ENCODE results near the gene MAB21L4.

DNA sequence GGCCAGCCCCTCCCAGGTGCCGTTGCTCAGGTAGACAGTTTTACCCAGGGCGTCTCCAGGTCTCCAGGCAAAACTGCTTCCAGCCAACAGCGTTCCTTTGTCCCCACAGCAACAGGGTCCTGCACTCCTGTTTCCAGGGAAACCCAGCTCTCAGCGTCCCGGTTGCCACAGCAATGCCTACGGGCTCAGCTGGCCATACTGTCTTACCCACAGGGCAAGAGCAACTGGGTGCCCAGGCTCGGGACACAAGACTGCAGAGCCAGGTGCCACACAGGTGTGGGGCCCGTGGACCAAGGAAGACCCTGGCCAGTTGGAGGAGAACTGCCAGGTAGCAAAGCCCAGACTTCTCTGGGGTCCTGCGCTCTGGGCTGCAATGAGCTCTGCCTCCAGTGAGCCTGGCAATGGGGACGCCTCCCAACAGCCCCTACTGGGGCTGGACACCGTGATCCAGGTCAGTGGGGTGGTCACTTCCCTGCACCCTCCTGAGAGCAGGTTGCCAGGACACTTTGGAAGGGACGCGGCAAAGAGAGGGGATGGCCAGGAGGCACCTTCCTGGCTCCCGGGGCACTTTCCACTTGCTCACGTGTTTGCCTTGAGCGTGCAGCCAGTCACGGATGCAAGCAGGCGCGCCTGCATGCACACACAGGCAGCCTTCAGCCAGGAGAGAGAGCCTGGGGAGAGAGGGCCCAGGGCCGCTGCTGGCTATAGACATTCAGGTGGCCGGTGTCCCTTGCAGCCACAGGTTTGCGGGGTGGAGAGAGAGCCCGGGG is 10.4 kb upstream of the MAB21L4 start, which contains the start of gene CROCC2:
- TF ChIP-seq CTCF (conservative IDR thresholded peaks at IDR 0.05; ENCODE audit: low read depth in 2 of 2): no peak
- TF ChIP-seq JUNB (IDR thresholded peaks at IDR 0.05; ENCODE audit: unreplicated experiment): no peak
- no peak for TF ChIP-seq POLR2AphosphoS5 (IDR thresholded peaks at IDR 0.05; ENCODE audit: low read depth)
- no peak for TF ChIP-seq EZH2phosphoT487 (IDR thresholded peaks at IDR 0.05; ENCODE audit: unreplicated experiment)
- TF ChIP-seq EZH2 (IDR thresholded peaks at IDR 0.05; ENCODE audit: low read depth, unreplicated experiment): no peak
- TF ChIP-seq ZNF114 (CRISPR knock-in tag; IDR thresholded peaks at IDR 0.05): no peak
- no peak for TF ChIP-seq CREB1 (CRISPR knock-in tag; IDR thresholded peaks at IDR 0.05; ENCODE audit: low read depth)
- no peak for TF ChIP-seq ZNF331 (CRISPR knock-in tag; IDR thresholded peaks at IDR 0.05; ENCODE audit: low read depth)
- no peak for TF ChIP-seq ETS1 (IDR thresholded peaks at IDR 0.05)
- no peak for TF ChIP-seq REST (IDR thresholded peaks at IDR 0.05; ENCODE audit: unreplicated experiment)
- TF ChIP-seq, protein P1, sequence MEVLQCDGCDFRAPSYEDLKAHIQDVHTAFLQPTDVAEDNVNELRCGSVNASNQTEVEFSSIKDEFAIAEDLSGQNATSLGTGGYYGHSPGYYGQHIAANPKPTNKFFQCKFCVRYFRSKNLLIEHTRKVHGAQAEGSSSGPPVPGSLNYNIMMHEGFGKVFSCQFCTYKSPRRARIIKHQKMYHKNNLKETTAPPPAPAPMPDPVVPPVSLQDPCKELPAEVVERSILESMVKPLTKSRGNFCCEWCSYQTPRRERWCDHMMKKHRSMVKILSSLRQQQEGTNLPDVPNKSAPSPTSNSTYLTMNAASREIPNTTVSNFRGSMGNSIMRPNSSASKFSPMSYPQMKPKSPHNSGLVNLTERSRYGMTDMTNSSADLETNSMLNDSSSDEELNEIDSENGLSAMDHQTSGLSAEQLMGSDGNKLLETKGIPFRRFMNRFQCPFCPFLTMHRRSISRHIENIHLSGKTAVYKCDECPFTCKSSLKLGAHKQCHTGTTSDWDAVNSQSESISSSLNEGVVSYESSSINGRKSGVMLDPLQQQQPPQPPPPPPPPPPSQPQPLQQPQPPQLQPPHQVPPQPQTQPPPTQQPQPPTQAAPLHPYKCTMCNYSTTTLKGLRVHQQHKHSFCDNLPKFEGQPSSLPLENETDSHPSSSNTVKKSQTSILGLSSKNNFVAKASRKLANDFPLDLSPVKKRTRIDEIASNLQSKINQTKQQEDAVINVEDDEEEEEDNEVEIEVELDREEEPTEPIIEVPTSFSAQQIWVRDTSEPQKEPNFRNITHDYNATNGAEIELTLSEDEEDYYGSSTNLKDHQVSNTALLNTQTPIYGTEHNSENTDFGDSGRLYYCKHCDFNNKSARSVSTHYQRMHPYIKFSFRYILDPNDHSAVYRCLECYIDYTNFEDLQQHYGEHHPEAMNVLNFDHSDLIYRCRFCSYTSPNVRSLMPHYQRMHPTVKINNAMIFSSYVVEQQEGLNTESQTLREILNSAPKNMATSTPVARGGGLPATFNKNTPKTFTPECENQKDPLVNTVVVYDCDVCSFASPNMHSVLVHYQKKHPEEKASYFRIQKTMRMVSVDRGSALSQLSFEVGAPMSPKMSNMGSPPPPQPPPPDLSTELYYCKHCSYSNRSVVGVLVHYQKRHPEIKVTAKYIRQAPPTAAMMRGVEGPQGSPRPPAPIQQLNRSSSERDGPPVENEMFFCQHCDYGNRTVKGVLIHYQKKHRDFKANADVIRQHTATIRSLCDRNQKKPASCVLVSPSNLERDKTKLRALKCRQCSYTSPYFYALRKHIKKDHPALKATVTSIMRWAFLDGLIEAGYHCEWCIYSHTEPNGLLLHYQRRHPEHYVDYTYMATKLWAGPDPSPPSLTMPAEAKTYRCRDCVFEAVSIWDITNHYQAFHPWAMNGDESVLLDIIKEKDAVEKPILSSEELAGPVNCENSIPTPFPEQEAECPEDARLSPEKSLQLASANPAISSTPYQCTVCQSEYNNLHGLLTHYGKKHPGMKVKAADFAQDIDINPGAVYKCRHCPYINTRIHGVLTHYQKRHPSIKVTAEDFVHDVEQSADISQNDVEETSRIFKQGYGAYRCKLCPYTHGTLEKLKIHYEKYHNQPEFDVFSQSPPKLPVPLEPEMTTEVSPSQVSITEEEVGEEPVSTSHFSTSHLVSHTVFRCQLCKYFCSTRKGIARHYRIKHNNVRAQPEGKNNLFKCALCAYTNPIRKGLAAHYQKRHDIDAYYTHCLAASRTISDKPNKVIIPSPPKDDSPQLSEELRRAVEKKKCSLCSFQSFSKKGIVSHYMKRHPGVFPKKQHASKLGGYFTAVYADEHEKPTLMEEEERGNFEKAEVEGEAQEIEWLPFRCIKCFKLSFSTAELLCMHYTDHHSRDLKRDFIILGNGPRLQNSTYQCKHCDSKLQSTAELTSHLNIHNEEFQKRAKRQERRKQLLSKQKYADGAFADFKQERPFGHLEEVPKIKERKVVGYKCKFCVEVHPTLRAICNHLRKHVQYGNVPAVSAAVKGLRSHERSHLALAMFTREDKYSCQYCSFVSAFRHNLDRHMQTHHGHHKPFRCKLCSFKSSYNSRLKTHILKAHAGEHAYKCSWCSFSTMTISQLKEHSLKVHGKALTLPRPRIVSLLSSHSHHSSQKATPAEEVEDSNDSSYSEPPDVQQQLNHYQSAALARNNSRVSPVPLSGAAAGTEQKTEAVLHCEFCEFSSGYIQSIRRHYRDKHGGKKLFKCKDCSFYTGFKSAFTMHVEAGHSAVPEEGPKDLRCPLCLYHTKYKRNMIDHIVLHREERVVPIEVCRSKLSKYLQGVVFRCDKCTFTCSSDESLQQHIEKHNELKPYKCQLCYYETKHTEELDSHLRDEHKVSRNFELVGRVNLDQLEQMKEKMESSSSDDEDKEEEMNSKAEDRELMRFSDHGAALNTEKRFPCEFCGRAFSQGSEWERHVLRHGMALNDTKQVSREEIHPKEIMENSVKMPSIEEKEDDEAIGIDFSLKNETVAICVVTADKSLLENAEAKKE (CRISPR knock-in tag; IDR thresholded peaks at IDR 0.05): no peak
- no peak for TF ChIP-seq NANOG (IDR thresholded peaks at IDR 0.05; ENCODE audit: borderline replicate concordance)
- TF ChIP-seq STAT1 (IDR thresholded peaks at IDR 0.05; ENCODE audit: unreplicated experiment): no peak

Measured in GM23338 (cell line).